HFF-Myc (cell line): Measurements from ENCODE around the gene SGPP2.
A peak's percentile ranks its signal among the peaks of the same experiment; 100 is the strongest.

Experiments
- DNase-seq: peaks from one replicate; pipeline ENCODE4 v3.0.0-alpha.2; 2011; ENCODE audit warnings: low read depth; ENCODE audit errors: extremely low read depth
- H3K4me3 ChIP-seq: replicated peaks from 2 replicates; pipeline ENCODE4 v1.5.1; 2011; ENCODE audit warnings: low read depth, mild to moderate bottlenecking, control low read depth, low read length
- CTCF ChIP-seq: IDR thresholded peaks from 2 replicates; pipeline ENCODE4 v1.5.1; 2012; ENCODE audit warnings: mild to moderate bottlenecking, low read depth, low read length, control low read depth; ENCODE audit errors: missing control alignments

SGPP2 gene

GRCh38 chr2:222548992-222549391 is 124.6 kb downstream of the SGPP2 start:
- TF ChIP-seq CTCF = no peak
- H3K4me3 ChIP-seq = no peak overlapping the region
- DNase-seq = no peak

- no peak for TF ChIP-seq CTCF
- no peak overlapping the region for H3K4me3 ChIP-seq
These were observed 130.2 kb downstream of the SGPP2 start for GRCh38 chr2:222554517-222554916.

GRCh38 chr2:222561151-222561550 is 136.8 kb downstream of the SGPP2 start:
- DNase-seq = no peak
- TF ChIP-seq CTCF = no peak

More at GRCh38 chr2:222554517-222554916, 130.2 kb downstream of the SGPP2 start:
- DNase-seq = no peak

GRCh38 chr2:222561817-222562645 is 137.7 kb downstream of the SGPP2 start:
- TF ChIP-seq CTCF = peak; percentile 62
- DNase-seq = no peak
- H3K4me3 ChIP-seq = no peak overlapping the region

More at GRCh38 chr2:222561151-222561550, 136.8 kb downstream of the SGPP2 start:
- H3K4me3 ChIP-seq = no peak overlapping the region

GRCh38 chr2:222563106-222563718 is 138.9 kb downstream of the SGPP2 start:
- no peak for TF ChIP-seq CTCF
- DNase-seq = no peak

GRCh38 chr2:222563936-222564335 is 139.6 kb downstream of the SGPP2 start:
- no peak overlapping the region for H3K4me3 ChIP-seq
- TF ChIP-seq CTCF = no peak
- DNase-seq = no peak

More at GRCh38 chr2:222563106-222563718, 138.9 kb downstream of the SGPP2 start:
- no peak overlapping the region for H3K4me3 ChIP-seq
